GM23338 (cell line): Measurements from ENCODE around the gene ULBP2. TPM values are rescaled to one million over a fixed set of nuclear protein-coding genes. Genes with fewer than 3 reads are reported as not detected.

Experiments used
- ATAC-seq: fragments of 200-7000 bp; cut with Tn5 transposase; 3 replicates; pipeline ENCODE4 v1.9.1; 2020
- DNase-seq: peaks from one replicate; pipeline ENCODE4 v3.0.0-alpha.2; 2015; ENCODE audit warnings: low spot score
- H2AFZ ChIP-seq: fragments of 200-600 bp; sonication (generic); 2 replicates; pipeline ENCODE4 v1.8.0; 2016; ENCODE audit warnings: antibody characterized with exemption, mild to moderate bottlenecking, moderate library complexity
- H3F3A ChIP-seq: fragments of 200-600 bp; sonication (generic); replicated peaks from 2 replicates; pipeline ENCODE4 v1.8.0; 2017; ENCODE audit warnings: antibody characterized with exemption, mixed run types, low read depth
- H3K27ac ChIP-seq: fragments of 200-600 bp; sonication (generic); 2 replicates; pipeline ENCODE4 v1.6.1; 2016; ENCODE audit warnings: low read depth
- H3K27me3 ChIP-seq: fragments of 200-600 bp; sonication (generic); 2 replicates; pipeline ENCODE4 v1.8.0; 2016; ENCODE audit warnings: mild to moderate bottlenecking, mixed run types, moderate library complexity; ENCODE audit not compliant: insufficient read depth
- H3K36me3 ChIP-seq: fragments of 200-600 bp; sonication (generic); 2 replicates; pipeline ENCODE4 v1.8.0; 2016; ENCODE audit warnings: mild to moderate bottlenecking; ENCODE audit not compliant: insufficient read depth
- H3K4me1 ChIP-seq: fragments of 200-600 bp; sonication (generic); 2 replicates; pipeline ENCODE4 v1.8.0; 2016; ENCODE audit warnings: mild to moderate bottlenecking, moderate library complexity; ENCODE audit not compliant: insufficient read depth
- H3K4me2 ChIP-seq: fragments of 200-600 bp; sonication (generic); 2 replicates; pipeline ENCODE4 v1.7.1; 2017; ENCODE audit warnings: mixed run types
- H3K4me3 ChIP-seq: fragments of 200-600 bp; sonication (generic); 2 replicates; pipeline ENCODE4 v1.6.1; 2016; ENCODE audit warnings: mixed run types
- H3K79me2 ChIP-seq: fragments of 200-600 bp; sonication (generic); replicated peaks from 2 replicates; pipeline ENCODE4 v1.8.0; 2017; ENCODE audit warnings: mild to moderate bottlenecking; ENCODE audit not compliant: insufficient read depth
- H3K9me2 ChIP-seq: fragments of 200-600 bp; sonication (generic); 2 replicates; pipeline ENCODE4 v1.8.0; 2017; ENCODE audit not compliant: insufficient read depth
- H4K20me1 ChIP-seq: fragments of 200-600 bp; sonication (generic); replicated peaks from 2 replicates; pipeline ENCODE4 v1.8.0; 2017; ENCODE audit warnings: mild to moderate bottlenecking; ENCODE audit not compliant: insufficient read depth
- H3K27ac Mint-ChIP-seq: 2 replicates; pipeline ENCODE4 v1.8.0; 2020; ENCODE audit warnings: inconsistent platforms, mild to moderate bottlenecking, moderate library complexity, mixed read lengths
- H3K27me3 Mint-ChIP-seq: 3 replicates; pipeline ENCODE4 v1.8.0; 2022; ENCODE audit warnings: low read depth, mild to moderate bottlenecking, moderate library complexity, mixed read lengths, inconsistent platforms; ENCODE audit not compliant: insufficient read depth, poor library complexity
- H3K36me3 Mint-ChIP-seq: 3 replicates; pipeline ENCODE4 v1.8.0; 2021; ENCODE audit warnings: low read depth, mild to moderate bottlenecking, inconsistent platforms, moderate library complexity, mixed read lengths
- H3K4me1 Mint-ChIP-seq: 3 replicates; pipeline ENCODE4 v1.8.0; 2020; ENCODE audit warnings: mild to moderate bottlenecking, inconsistent platforms, mixed read lengths
- H3K4me3 Mint-ChIP-seq: 3 replicates; pipeline ENCODE4 v1.8.0; 2021; ENCODE audit warnings: moderate library complexity, mild to moderate bottlenecking, inconsistent platforms, mixed read lengths
- H3K9me3 Mint-ChIP-seq: 3 replicates; pipeline ENCODE4 v1.8.0; 2020; ENCODE audit warnings: moderate library complexity, mild to moderate bottlenecking, inconsistent platforms, mixed read lengths
- CREB1 ChIP-seq: fragments of 250-450 bp; sonication (Bioruptor Pico); IDR thresholded peaks from 2 replicates; pipeline ENCODE4 v1.5.0; 2020; ENCODE audit warnings: low read depth, mild to moderate bottlenecking, moderate library complexity
- CTCF ChIP-seq, 2 experiments: fragments of 200-600 bp in 1 of 2; sonication (generic) in 1 of 2; conservative IDR thresholded peaks; 2 replicates each; pipeline versions ENCODE4 v1.5.1 to v1.6.1; 2016 to 2017; ENCODE audit warnings: antibody characterized with exemption in 2 of 2, low read depth in 2 of 2, mild to moderate bottlenecking in 2 of 2, moderate library complexity in 1 of 2
- ETS1 ChIP-seq: IDR thresholded peaks from 2 replicates; pipeline ENCODE4 v1.6.1; 2016; ENCODE audit warnings: antibody characterized with exemption
- EZH2 ChIP-seq: fragments of 200-600 bp; sonication (generic); IDR thresholded peaks from one replicate; pipeline ENCODE4 v1.8.0; 2017; ENCODE audit warnings: antibody characterized with exemption, mild to moderate bottlenecking, low read depth; ENCODE audit not compliant: unreplicated experiment
- EZH2phosphoT487 ChIP-seq: fragments of 200-600 bp; sonication (generic); IDR thresholded peaks from one replicate; pipeline ENCODE4 v1.8.1; 2018; ENCODE audit warnings: antibody characterized with exemption; ENCODE audit not compliant: unreplicated experiment
- JUNB ChIP-seq: IDR thresholded peaks from one replicate; pipeline ENCODE4 v1.6.1; 2016; ENCODE audit warnings: antibody characterized with exemption; ENCODE audit not compliant: unreplicated experiment
- NANOG ChIP-seq: IDR thresholded peaks from 2 replicates; pipeline ENCODE4 v1.6.1; 2016; ENCODE audit warnings: antibody characterized with exemption, borderline replicate concordance
- POLR2AphosphoS5 ChIP-seq: IDR thresholded peaks from 2 replicates; pipeline ENCODE4 v1.6.1; 2016; ENCODE audit warnings: antibody characterized with exemption, low read depth
- REST ChIP-seq: IDR thresholded peaks from one replicate; pipeline ENCODE4 v1.6.1; 2018; ENCODE audit warnings: antibody characterized with exemption; ENCODE audit not compliant: unreplicated experiment
- STAT1 ChIP-seq: IDR thresholded peaks from one replicate; pipeline ENCODE4 v1.6.1; 2016; ENCODE audit warnings: antibody characterized with exemption; ENCODE audit not compliant: unreplicated experiment
- ZNF114 ChIP-seq: fragments of 250-450 bp; sonication (Bioruptor Pico); IDR thresholded peaks from 2 replicates; pipeline ENCODE4 v1.5.0; 2020; ENCODE audit warnings: mild to moderate bottlenecking, moderate library complexity
- ZNF331 ChIP-seq: fragments of 250-450 bp; sonication (Bioruptor Pico); IDR thresholded peaks from 2 replicates; pipeline ENCODE4 v1.5.0; 2020; ENCODE audit warnings: low read depth, mild to moderate bottlenecking, moderate library complexity
- ZNF462 ChIP-seq: fragments of 250-450 bp; sonication (Bioruptor Pico); IDR thresholded peaks from 2 replicates; pipeline ENCODE4 v1.5.0; 2020; ENCODE audit warnings: mild to moderate bottlenecking, moderate library complexity
- polyA plus RNA-seq: library from polyadenylated mRNA; unstranded; fragments of >200 nt; fragmentation: Nextera tagmentation; extraction: Ambion mirVana; gene quantifications from 2 replicates; pipeline ENCODE4 v1.2.1, GENCODE V29; 2016
- total RNA-seq: library from RNA; depleted of rRNA; stranded (reverse); fragments of >200 nt; shearing (Covaris generic); gene quantifications from 2 replicates; pipeline ENCODE4 v1.2.3, GENCODE V29; 2014

Gene ULBP2
- total and polyA plus RNA-seq, 2 experiments from 2014 or later, result not detected

- Mint-ChIP-seq H3K9me3 (no peaks in the 10 kb centered on the region), H3K4me1 (peaks cover 5% of the 10 kb centered on the region; the same call in 2 of the 3 replicates), H3K27me3 (peaks cover 64% of the 10 kb centered on the region), H3K36me3 (no peaks in the 10 kb centered on the region), H3K27ac (no peak overlapping the region), H3K4me3 (no peak overlapping the region)
- H3F3A ChIP-seq, result no peaks in the 10 kb centered on the region
- TF ChIP-seq EZH2phosphoT487, result no peak
- TF ChIP-seq ZNF114 (CRISPR knock-in tag), result no peak
- no peak for TF ChIP-seq POLR2AphosphoS5
- no peak for TF ChIP-seq STAT1
- TF ChIP-seq ETS1, result no peak
- no peak for TF ChIP-seq REST
- no peak for TF ChIP-seq JUNB
- TF ChIP-seq CREB1 (CRISPR knock-in tag), result no peak
- no peak for TF ChIP-seq ZNF462 (CRISPR knock-in tag)
- TF ChIP-seq NANOG, result no peak
- TF ChIP-seq EZH2, result no peak
- no peak for TF ChIP-seq CTCF (conservative IDR thresholded peaks at IDR 0.05; ENCODE audit: low read depth in 2 of 2)
- no peak for TF ChIP-seq ZNF331 (CRISPR knock-in tag)
- H3K27me3 ChIP-seq, result peaks cover 80% of the 10 kb centered on the region
- no peaks in the 10 kb centered on the region for H3K9me2 ChIP-seq
- H4K20me1 ChIP-seq, result no peaks in the 10 kb centered on the region; the same call in 1 of the 2 replicates
- no peak overlapping the region for H3K27ac ChIP-seq
- ATAC-seq (no peak), DNase-seq (no peak)
- no peaks in the 10 kb centered on the region for H3K4me1 ChIP-seq
- H2AFZ ChIP-seq, result no peak overlapping the region
- H3K79me2 ChIP-seq, result no peaks in the 10 kb centered on the region
- H3K36me3 ChIP-seq, result no peaks in the 10 kb centered on the region
- no peak overlapping the region for H3K4me2 ChIP-seq
- H3K4me3 ChIP-seq, result no peak overlapping the region
Measured at GRCh38 chr6:149948616-149949015, 6.8 kb downstream of the ULBP2 start.
